GM18858 (cell line): ENCODE measurements around the gene COA8.
"Not testable (repeated sequence)": the region's sequence is repeated elsewhere in the genome, so short reads cannot be mapped to it uniquely, and the experiment has no call there.

ENCODE experiments used
- ATAC-seq: cut with Tn5 transposase; IDR thresholded peaks from one replicate; pipeline ENCODE4 v1.9.1; 2021; ENCODE audit not compliant: unreplicated experiment

The COA8 gene

GRCh38 chr14:103568952-103569351 lies 6.2 kb downstream of the COA8 start:
- no peak for ATAC-seq

DNA sequence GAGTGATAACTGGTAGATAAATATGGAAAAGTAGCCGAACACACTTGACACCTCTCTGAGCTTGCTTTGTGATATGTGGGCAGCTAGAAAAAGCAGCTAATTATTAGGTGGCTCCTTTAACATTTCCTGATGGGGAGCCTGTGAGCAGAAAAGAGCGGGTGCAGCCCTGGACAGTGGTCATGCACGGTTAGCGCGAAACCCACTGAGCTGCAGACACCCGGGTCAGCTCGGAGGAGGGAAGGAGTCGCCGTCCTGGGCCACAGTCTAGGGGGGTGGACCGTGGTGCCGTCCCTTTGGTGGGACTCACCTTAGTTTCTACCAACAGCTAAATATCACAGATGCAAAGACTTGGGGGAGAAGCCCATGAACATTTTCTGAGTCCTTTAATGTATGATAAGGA lies 6.6 kb downstream of the COA8 start:
- no peak for ATAC-seq

DNA sequence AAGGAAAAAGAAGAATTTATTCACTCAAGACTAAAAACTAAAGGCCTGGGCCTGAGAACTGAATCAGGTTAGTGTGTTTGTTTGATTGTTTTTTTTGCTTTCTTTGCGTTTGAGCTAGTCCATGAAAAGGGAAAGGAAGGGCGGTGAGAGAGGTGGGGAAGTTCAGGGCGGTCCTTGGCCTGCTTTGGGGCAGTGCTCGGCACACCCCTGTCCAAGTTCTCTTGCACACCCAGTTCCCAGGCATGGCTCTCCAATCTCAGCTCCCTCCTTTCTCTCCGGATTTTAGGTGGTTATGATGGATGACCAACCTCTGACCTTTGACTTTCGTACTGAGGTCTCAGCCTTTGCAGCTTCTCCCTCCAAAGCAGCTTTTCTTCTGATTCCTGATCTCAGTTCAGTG lies 11.3 kb downstream of the COA8 start:
- ATAC-seq: no peak

DNA sequence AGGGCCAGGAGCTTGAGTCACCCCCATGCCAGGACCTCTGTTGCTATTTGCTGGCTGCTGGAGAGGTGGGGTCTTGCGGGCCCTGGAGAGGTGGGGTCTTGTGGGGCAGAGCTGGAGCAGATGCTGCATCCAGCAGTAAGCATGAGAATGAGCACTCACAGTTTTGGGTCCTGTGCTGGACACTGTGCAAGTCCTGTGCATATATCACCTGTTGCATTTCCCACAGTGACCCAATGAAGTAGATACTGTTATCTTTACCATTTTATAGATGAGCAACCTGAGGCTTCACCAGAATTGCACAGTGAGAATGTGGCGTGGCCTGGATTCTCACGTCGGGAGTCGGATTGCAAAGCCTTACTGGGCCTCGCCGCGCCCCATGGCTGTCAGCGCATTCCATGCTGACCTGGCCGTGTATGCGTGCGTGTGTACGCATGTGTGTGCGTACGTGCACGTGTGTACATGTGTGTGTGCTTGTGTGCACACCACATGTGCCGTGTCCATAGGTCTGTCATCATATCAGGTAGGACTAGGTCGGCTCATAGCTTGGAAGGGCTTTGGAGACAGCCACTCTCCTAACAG lies 12.0 kb downstream of the COA8 start:
- ATAC-seq: no peak

DNA sequence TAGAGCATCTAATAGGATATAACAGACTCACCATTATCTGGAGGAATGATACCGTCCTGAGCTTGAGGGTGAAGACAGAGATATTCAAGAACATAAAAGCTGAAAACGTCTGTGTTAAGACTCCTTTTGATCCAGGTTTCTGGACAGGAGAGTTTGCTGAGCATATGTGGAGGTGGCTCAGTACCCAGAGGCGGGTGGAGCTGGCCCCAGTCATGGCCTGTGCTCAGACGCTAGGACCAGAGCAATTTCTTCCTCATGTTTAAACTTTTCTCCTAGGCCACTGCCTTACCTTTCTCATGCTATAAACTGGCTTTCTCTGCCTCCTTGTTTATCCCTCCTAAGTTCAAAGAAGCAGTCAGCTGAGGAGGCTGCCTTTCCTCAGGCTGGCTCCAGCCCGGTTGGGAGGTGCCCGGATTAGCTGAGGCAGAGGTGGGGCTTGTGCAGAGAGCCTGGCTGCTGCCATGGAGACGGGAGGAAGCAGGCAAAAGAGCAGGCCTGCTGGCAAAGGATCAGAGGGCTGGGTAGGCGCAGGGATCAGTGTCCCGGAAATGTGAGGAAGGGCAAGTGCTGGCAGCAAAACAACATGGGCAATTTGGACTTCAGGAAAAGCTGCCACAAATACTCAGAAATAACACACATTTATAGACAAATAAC lies 13.7 kb downstream of the COA8 start:
- no peak for ATAC-seq

DNA sequence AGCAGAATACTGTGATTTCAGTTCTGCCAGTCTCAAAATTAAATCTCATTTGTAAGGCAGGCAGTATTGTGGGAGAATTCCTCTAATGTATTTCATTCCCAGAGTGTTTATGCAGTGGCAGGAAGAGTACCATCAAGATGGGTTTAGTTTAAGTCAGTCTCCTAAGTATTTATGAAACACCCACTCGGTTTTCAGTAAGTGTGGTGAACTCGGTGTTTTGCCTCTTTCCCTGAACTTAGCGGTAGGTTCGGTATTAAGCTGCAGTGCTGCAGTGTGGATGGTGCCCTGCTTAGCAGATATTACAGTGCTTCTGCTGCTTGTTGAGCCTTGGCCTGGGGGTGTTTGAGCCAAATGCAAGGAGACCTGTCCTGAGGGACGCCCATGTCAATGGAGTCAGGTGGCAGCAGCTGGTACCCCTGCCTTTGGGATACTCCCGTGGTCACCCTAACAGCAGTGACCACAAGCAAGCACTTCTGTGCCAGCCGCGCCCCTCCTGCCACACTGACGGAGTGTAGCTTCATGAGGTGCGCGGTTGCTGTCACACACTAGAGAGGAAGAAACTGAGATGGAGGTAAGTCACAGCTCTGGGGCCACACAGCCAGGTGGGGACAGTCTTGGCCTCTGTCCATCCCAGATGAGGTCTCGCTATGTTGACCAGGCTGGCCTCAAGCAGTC lies 15.8 kb downstream of the COA8 start:
- ATAC-seq: no peak

DNA sequence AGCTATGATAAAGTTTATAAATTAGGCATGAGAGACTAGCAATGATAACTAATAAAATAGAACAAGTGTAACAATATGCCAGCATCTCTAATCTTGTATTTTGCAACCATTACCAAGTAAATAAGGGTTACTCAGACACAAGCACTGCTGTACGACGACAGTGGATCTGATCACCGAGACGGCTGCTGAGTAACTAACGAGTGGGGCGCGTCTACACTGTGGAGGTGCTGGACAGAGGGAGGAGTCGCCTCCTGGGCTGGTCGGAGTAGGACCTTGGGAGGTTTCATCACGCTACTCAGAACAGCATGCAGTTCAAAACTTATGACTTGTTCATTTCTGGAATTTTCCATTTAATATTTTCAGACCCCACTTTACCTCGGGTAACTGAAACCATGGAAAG lies 18.4 kb downstream of the COA8 start:
- no peak for ATAC-seq

DNA sequence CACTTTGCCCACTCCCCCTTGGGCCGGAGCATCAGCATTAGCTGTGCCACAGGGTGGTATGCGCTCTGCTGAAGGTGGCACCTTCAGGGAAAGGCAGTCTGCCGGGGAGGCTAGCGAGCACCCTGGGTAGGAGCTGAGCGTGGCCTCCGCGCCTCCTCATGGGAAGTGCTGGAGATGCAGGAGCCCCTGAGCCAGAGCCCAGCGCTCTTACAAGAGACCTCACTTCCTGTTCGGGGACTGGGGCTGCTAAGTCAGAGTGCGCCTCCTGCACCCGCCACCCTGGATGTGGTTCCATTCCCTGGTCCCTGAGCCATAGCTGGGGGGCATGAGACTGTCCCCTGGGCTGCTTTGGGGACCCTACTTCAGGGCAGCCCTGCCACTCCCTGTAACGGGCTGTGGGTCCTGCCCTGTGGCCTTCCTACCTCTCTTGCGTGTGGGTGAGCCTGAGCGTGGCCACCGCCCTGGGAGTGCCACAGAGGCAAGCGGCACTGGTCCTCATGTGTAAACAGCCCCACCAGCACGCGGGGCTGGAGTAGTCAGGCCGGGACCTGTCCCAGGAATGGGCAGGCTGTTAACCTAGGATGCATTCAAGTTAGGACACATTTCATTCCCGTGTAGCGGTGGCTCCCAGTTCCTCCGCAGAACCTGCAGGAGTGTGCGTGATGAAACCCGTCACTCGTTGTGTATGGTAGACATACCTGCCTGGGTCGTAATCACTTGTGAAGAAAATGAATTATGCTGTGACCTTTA lies 19.4 kb downstream of the COA8 start:
- ATAC-seq: no peak

DNA sequence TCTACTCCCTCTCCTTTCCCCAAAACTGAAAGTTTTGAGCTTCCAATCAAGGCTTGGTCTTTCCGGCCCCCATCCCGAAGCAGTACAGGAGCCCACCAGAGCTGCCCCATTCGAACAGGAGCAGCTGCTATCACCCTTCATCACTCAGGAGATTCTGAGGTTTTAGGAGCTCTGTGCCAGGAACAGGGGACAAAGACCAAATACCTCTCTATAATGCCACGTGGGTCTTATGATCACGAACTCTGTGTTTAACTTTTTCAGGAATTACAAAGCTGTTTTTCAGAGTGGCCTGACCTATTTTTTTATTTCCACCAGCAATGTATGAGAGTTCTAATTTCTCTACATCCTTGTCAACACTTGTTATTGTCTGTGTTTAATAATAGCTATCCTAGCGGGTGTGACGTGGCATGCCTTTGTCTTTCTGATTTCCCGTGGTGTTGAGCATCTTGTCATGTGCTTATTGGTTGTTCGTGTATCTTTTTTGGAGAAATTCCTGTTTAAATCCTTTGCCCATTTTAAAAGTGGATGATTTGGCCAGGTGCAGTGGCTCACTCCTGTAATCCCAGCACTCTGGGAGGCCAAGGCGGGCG lies 21.7 kb downstream of the COA8 start:
- no peak for ATAC-seq

GRCh38 chr14:103593577-103593976 lies 30.8 kb downstream of the COA8 start:
- no peak for ATAC-seq

DNA sequence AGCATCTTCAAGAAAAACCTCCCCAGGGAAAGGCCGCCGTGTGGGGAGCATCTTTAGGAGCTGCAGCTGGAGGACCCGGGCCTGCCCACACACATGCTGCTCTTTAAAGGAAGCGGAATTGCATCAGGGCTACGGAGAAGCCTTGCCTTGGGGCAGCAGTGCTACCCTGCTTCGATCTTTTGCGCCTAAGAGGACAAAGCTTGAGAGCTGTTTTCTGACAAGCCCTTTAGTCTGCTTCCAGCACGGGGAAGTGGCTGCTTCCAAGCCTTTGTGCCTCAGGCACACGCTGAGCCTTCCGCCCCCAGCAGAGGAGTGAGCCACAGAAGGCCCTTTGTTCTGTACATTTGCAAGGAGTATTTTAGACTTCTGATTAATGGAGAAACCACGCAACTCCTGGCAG lies 31.5 kb downstream of the COA8 start:
- ATAC-seq: no peak

GRCh38 chr14:103597623-103598377 lies 35.0 kb downstream of the COA8 start:
- ATAC-seq: no peak

DNA sequence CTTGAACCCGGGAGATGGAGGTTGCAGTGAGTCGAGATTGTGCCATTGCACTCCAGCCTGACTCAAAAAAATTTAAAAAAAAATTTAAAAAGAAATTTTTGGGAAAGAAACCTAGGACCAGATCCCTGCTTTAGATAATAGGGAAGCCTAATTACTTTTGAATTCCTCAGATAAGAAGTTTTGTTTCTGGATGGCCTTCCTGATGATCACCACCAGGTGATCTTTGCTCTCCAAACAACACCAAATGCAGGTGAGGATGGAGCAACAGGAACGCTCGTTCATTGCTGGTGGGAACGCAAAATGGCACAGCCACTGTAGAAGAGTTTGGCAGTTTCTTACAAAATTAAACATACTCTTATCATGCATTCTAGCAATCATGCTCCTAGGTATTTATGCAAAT lies 37.7 kb downstream of the COA8 start:
- no peak for ATAC-seq

DNA sequence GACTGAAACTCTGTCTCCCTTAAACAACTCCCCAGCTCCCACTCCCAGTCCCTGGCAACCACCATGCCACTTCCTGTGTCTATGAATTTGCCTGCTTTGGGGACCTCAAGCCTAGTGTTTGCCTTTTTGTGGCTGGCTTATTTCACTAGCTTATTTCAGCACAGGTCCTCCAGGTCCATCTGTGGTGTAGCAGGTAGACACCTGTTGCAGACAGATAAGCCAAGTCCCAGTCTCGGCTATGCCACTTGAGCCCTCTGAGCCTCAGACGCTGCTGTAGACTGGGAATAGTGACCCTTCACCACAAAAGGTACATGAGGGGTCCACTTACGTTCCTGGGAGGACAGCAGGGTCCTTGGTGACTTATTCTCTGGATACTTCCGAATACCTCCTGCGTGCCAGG lies 41.9 kb downstream of the COA8 start:
- no peak for ATAC-seq

GRCh38 chr14:103606963-103607668 lies 44.4 kb downstream of the COA8 start:
- no peak for ATAC-seq

GRCh38 chr14:103607822-103608221 lies 45.1 kb downstream of the COA8 start:
- ATAC-seq: no peak

DNA sequence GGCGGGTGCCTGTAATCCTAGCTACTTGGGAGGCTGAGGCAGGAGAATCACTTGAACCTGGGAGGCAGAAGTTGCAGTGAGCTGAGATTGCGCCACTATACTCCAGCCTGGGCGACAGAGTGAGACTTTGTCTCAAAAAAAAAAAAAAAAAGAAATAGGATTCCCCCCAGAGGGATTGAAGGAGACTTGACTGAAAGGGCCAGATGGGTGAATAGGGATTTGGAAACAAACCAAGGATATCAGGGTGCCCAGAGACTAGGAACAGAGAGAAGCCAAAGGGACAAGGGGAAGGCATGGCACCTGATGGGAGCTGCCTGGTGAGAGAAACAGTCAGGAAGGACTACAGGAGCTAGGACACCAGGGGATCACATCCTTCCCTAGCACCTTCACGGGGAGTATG lies 46.3 kb downstream of the COA8 start:
- ATAC-seq: not testable (repeated sequence)

DNA sequence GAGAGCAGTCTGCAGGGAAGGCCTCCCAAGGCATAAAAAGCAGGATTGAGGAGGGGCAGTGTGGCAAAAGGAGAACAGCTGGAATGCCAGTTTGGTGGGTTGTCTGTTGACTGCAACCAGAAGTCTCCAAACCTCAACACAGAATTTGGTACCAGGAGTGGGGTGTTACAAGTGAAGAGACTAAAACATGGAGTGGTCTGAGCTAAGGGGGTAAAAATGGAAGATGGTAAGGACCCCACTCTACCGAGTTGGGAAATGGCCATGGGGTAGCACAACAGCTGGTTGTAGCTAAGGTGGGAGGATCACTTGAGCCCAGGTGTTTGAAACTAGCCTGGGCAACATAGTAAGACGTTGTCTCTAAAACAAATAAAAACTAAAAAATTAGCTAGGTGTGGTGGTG lies 48.5 kb downstream of the COA8 start:
- ATAC-seq: no peak

- no peak for ATAC-seq
Measured at GRCh38 chr14:103613517-103613916, 50.8 kb downstream of the COA8 start.

- ATAC-seq: no peak
Measured at GRCh38 chr14:103616635-103617300, 54.0 kb downstream of the COA8 start.
